ENCODE results near the gene SREBF2.
"Not testable (repeated sequence)": the region's sequence is repeated elsewhere in the genome, so short reads cannot be mapped to it uniquely, and the experiment has no call there.

SREBF2 gene

DNA sequence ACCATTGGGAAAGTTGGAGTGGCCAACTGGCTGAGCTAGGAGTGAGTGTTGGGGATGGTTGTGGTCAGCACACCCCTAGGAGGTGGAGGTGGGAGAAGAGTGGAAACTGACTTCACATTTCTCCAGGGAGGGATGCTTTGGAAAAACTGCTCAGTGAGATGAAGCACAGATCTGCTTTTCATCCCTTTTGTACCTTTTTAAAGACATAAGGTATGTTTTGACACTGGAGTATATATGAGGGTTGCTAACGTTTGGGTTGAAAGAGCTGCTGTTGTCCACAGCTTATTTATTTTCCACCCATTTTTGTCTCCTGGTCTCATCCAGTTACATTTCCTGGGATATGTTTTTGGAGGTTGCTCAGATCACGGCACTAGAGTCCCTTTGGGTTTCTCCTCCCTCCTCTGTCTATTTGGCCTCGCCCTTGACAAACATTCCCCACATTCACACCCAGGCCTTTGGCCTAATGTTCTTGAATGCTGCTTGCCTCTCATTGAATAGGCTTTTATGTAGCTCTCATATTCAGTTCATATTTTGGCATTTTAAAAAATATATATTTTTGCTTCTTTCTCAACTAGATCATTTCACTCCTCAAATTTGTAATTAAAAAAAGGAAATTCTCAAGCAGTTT lies 8.3 kb downstream of the SREBF2 start:
- DNase-seq (ENCODE audit: low read depth in 2 of 3, low spot score in 1 of 3) = no peak

DNA sequence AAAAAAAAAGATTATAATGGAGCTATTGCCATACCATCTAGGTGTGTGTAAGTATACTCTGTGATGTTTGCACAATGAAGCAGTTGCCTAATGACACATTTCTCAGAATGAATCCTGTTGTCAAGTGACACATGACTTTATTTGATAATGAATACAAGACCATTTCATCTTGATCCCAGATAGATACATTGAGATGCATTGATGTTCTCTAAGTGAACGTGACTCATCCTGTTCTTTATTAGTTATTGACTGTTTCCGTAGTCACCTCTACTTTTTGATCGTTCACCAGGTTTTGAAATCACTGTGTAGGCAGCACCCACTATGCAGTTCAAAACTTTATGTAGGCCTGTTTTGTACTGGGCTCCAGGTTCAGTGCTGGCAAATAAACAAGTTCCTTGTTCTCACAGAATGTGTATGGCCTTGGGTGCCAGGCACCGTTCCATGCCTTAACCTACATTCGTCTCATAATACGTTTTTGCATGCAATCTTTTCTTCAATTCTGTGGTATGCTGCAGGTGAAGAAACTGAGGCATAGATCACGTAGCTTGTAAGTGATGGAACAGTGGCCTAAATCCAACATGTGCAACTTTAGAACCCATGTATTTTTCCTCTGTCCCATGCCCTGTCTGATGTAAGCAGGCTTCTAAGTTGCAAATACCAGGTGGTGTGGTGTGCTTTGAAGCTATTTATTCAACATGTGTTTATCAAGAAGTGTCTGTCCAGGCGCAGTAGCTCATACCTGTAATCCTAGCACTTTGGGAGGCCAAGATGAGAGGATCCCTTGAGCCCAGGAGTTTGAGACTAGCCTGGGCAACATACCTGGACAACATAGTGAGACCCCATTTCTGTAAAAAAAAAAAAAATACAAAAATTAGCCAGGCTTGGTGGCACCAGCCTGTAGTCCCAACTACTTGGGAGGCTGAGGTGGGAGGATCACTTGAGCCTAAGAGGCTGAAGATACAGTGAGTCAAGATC lies 10.4 kb downstream of the SREBF2 start:
- DNase-seq (ENCODE audit: low read depth in 2 of 3, low spot score in 1 of 3) = no peak

DNA sequence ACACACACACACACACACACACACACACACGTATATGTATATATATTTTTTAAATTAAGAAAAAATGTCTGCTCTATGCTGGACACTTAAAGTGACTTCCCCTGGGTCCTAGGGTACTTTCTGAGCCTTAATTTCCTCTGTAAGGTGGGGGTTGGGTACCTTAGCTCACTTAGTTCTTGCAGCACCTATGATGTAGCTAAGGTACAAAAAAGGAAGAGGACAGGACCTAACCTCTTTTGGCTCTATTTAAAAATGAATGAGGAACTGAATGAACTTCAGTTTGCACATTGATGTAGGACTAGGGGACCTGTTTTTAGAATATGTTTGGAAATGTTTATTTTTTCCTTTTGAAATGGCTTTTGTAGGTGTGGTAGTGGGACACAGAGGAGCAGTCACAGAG lies 11.1 kb downstream of the SREBF2 start:
- no peak for DNase-seq (ENCODE audit: low read depth in 2 of 3, low spot score in 1 of 3)

DNA sequence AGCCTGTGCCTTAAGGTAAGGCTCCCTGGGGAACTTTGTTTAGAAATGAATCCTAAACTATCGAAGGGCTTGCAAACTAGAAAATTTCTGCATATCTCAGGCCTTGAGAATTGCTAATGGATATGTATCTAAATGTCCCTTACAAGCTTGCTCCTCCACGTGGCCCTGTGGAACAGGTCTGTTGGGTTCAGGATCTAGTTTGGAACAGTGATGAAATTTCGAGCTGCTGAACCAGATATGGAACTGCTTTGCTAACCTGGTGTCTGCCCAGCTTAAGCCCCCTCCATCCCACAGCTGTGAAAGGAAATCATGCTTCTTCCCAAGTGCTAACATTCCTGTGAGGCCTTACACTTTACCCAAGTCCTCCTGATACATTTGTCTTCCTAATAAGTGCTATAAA lies 11.6 kb downstream of the SREBF2 start:
- no peak for DNase-seq (ENCODE audit: low read depth in 2 of 3, low spot score in 1 of 3)

DNA sequence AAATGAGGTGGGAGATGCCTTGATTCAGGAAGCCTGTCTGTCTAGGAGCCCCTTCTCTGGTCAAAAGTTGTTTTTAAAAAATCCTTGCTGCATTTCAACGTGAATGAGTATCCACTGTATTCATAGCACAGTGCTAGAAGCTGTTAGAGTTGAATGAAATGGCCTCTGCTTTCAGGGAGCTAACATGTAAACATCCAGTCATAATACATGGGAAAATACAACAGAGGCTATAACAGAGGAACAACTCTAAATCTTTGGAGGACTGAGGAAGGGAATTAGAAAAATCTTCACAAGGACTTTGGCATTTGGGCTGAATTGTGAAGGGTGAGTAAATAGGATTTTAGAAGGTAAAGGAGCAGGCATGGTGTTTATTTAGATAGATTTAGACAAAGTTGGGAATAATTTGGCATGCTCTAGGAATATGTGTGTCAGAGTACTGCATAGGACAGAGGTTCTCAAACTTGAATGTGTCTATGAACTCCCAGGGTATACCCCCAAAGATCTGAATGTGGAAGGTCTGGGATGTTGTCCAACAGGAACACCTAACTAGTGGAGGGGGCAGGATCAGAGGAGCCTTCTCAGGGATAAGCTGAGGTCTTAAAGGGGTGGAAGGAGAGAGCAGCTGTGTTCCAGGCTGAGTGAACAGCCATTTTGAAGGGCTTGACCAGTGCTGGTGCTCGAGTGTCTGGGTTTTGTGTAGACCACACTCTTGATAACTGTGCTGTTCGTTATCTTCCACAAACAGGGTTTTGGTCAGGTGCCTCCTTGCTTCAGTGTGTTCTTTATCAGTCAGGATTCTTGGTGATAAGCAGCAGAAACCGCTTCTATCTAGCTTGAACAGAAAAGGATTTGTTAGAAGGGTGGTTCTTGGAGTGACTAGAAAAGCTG lies 12.7 kb downstream of the SREBF2 start:
- no peak for DNase-seq (ENCODE audit: low read depth in 2 of 3, low spot score in 1 of 3)

DNA sequence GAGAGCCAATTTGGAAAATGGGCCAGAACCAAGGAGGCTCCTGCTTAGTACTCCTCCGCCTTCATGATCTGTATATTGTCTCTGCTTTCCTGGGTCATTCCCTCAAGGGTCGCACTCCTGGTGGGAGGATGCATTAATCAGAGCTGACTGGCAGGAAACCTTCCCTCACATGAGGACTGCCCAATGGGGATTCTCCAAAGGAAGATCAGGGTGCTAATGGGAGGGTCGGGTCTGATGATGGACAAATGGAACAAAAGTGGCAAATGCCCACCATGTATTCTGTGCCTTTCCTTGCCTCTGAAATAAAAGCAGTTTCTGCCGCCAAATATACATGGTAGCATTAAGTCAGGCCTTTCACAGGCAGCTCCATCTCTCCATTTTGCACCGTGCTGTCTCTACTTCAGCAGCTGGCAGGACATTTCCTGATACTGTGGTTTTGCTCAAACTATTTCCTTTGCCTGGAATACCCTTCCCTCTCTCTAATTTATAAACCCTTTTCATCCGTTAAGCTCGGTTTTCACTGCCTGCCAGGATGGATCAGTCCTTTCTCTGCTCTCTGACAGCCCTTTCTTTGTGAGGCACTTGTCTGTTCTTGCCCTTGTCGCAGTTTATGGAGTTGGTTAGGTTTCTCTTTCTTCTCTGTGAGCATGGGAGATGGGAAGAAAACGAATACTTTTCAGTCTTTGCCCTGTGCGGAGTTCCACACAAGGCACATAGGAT lies 13.5 kb downstream of the SREBF2 start:
- DNase-seq (ENCODE audit: low read depth in 2 of 3, low spot score in 1 of 3) = no peak

DNA sequence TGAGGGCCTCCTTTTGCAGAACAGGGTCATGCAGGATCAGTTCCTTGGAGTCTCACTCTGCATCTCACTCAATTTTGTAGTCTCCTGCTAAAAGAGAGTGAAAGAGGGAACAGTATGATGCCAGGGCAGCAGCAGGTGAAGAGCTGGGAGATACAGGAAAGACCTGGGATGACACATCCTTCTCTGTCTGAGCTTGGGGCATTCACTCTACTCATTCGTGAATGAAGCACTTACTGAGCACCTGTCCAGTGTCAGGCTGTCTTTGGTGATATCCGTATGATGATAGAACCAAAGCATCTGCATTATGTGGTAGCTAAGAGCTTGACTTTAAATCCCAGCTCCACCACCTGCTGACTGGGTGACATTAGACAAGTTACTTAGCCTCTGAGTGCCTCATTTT lies 14.4 kb downstream of the SREBF2 start:
- DNase-seq (ENCODE audit: low read depth in 2 of 3, low spot score in 1 of 3) = no peak

DNA sequence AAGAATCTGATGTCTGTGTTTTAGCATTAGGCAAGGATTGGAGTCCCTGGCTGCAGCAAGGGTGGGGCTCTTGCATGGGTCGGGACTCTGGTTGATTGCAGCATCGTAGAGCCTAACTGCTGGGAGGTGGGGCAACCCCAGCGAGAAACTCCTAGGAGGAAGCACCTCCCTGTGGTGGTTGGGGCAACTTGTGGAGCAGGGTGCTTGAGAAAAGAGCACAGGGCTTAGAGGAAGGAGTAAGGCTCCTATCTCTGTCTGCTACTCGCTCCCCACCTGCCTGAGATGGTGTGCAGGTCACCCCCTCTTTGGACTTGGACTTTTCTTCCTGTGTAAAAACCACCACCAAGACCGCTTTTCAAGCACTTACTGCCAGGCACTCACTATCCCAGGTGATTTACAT lies 15.6 kb downstream of the SREBF2 start:
- no peak for DNase-seq (ENCODE audit: low read depth in 2 of 3, low spot score in 1 of 3)

DNA sequence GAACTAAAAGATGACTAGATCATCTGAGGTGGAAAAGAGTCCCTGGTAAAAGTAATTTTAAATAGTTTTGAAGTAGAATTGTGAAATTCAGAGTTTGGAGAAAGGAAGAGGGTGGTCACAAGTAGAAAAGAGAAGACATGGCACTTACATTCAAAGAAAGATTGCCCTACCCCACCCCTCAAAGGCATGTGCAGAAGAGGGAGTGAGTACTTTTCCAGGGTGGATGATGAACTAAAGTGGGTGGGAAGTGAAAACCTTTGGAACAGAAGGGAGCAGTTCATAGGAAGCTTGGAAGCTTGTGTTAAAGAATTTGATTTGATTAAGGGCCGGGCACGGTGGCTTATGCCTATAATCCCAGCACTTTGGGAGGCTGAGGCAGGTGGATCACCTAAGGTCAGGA lies 23.6 kb downstream of the SREBF2 start:
- DNase-seq (ENCODE audit: low read depth in 2 of 3, low spot score in 1 of 3) = no peak

DNA sequence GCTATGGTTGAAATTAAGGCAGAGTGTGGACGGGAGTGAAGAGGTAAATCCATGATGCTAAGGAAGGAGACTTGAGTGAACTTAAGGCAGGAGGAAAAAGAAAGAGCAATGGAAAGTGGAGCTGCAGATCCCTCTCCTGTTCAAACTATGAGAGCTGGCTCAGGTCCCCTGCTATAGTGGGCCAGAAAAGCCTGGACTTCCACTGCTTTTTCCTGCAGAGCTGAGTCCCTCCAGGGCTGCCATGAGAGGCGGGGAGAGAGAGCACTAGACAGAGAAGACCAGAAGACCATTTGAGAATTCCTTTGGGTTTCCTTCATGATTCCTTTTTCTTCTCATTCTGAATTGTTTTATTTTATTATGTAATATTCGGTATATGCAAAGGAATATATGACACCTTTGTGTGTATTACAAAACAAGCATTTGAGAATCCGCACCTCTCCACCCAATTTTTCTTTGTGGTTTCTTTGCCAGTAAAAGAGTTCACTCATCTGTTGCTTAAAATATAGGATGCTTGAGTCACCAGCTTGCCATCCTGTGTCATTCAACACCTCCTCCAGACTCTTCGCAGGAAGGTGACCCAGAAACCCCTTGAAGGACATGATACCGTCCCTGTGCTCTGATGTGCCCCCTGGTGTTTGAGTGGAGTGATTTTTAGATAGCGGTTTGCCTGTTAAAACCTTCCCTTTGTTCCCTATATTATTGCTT lies 24.4 kb downstream of the SREBF2 start:
- DNase-seq (ENCODE audit: low read depth in 2 of 3, low spot score in 1 of 3) = peak; percentile 77 to 90 (median 77)

DNA sequence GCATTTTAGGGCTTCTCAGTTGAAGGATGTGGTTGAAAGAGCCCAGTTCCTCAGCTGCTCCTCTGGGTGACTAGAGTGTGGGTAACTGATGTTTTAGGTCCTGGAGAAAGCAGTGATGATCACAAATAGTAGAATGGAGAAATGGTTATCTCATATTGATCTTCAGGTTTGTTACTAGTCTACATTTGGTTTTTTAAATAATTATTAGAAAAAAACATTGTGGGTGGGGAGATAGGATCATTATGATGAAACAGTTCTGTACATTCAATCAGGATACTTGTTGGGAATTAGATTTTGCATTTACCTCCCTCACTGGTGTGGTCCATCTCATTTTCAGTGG lies 24.9 kb downstream of the SREBF2 start:
- no peak for DNase-seq (ENCODE audit: low read depth in 2 of 3, low spot score in 1 of 3)

DNA sequence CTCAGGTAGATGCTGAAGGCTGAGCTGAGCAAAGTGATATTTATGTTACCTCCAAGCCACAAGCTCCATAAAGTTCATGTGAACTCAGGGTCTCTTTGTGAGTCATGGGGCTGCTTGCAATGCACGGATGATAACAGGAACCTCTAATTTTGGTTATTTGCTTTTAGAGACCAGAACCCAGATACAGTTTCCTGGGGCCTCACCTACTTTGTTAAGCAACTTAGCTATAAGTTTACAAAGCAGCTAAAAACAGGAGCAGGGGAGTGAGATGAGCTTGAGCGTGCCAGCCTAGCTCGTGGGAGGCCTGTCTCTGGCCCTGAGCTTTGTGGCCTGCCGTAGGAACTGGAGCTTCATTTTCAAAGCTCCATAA lies 29.2 kb downstream of the SREBF2 start:
- peak in 2 of 3 donors; percentile 35 to 43 for DNase-seq (ENCODE audit: low read depth in 2 of 3, low spot score in 1 of 3)

DNA sequence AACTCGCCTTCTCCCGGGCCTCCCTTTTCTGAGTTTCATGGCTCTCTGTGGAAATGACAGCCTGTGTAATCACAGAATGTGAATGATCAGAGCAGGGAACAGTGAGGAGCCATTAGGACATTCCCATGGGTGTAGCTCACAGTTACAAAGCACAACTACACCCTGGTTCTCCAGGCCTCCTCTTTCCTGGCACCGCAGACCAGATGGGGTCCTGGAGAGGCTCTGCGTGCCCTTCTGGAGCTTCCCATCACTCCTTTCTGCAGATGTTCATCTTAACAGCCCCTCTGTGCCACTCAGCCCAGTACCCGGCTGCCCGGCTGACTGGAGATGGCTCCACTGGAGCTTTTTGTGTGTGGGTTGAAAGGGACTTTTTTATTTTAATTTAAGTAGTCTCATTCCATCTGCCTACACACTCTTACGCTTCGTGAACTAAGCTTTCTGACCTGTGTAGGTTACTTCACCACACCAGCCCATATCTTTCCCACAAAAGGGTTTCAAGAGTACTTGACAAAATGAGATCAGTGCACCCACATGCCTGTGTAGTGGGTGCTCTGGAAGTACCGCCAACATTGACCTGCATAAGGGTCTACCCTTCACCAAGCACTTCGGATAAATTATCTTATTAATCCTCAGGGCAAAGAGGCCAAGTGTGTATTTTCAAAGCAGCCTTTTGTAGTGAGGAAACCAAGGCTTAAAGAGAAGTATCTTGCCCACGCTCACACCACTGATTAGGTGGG lies 29.8 kb downstream of the SREBF2 start:
- DNase-seq (ENCODE audit: low read depth in 2 of 3, low spot score in 1 of 3) = peak; percentile 49 to 54 (median 52)

DNA sequence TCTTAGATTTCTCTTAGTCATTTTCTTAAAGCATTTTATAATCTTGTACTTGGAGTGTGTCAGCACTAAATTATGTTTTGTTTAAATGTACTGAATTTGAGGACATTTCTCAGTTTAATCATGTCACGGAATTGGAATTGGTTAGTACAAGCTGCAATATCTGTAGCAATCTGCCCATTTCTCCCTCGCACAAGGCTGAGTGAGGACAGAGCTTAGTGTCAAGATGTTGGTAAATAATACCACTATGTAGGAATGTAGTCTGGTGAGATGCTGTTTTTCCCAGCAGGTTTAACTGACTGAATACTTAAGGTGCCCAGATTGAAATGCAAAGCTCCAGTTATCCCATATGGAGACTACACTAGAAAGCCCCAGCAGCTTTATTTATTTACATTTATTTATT lies 30.6 kb downstream of the SREBF2 start:
- no peak for DNase-seq (ENCODE audit: low read depth in 2 of 3, low spot score in 1 of 3)

DNA sequence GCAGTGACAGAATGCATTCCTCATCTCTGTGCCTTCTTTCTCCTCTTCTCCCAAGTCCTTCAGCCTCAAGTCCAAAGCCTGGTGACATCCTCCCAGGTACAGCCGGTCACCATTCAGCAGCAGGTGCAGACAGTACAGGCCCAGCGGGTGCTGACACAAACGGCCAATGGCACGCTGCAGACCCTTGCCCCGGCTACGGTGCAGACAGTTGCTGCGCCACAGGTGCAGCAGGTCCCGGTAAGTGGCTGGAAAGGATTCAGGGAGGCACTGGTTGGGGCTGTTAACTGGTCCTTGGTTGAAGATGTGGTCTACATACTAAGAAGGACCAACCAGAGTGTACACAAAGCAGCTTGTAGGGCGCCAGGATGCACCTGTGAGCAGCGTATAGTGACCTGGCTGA lies 35.7 kb downstream of the SREBF2 start:
- no peak for DNase-seq (ENCODE audit: low read depth in 2 of 3, low spot score in 1 of 3)

DNA sequence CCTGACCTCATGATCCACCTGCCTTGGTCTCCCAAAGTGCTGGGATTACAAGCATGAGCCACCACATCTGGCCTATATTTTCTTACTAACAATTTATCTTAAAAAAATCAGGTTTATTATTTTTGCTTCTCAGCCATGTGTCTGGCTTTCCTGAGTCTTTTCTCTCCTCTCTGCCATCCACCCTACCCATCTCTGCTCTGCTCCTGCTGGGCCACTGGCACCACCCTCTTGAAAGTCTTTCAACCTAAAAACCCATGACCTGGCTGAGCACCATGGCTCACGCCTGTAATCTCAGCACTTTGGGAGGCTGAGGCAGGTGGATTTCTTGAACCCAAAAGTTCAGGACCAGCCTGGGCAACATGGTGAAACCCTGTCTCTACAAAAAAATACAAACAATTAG lies 37.2 kb downstream of the SREBF2 start:
- not testable (repeated sequence) for DNase-seq (ENCODE audit: low read depth in 2 of 3, low spot score in 1 of 3)

DNA sequence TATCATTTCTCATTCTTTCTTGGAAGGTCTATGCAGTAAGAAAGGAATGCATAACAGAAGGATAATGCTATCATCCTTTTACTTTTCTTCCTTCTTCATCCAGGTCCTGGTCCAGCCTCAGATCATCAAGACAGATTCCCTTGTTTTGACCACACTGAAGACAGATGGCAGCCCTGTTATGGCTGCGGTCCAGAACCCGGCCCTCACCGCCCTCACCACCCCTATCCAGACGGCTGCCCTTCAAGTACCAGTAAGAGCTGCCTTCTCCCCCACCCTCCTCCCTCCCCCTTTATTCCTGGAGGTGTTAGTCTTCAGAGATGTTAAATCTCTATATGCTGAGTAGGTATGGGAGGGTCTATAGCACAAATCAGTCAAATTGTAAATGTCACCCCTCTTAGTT lies 37.9 kb downstream of the SREBF2 start:
- DNase-seq (ENCODE audit: low read depth in 2 of 3, low spot score in 1 of 3) = no peak

DNA sequence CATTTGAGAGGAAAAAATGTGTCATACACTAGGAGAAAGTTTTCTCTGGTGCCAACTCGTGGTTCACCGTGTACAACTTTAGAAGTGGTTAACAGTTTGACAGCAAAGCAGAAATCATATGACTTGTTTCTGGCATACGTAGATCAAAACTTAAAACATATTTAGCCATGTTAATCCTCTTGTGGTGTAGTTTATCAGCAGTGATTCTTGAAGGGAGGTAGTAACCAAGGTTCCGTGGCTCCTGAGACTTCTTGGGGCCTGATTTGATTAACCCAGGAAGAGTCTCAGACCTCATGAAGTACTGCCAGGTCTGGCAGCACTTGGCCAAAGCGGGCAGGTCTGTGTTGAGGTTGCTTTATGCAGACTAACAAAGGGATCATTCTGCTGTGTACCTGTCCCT lies 40.5 kb downstream of the SREBF2 start:
- DNase-seq (ENCODE audit: low read depth in 2 of 3, low spot score in 1 of 3) = peak in 1 of 3 donors; percentile 42

DNA sequence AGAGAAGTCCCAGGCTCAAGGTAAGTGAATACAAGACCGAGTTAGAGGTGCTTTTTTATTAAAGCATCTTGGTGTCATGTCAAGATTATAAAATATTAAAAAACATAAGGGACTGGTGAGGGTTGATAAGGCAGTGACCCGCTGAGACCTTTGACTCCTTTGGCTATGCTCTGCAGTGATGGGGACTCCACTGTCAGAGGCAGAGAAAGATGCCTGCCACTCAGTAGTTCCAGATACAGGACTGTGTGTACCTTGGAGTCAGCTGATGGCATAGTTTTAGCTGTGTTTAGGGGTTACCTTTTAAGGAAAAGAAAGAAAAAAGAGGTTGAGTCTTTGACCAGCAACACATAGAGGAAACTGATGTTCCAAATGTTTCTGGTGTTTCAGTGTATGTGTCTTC lies 41.2 kb downstream of the SREBF2 start:
- DNase-seq (ENCODE audit: low read depth in 2 of 3, low spot score in 1 of 3) = no peak
